Measurements from ENCODE around the gene DBH.

Gene DBH

GRCh38 chr9:133635533-133636531, at the start of gene DBH:
Gene DBH (plus strand): TSS chr9:133636363. CDS start chr9:133636372, 9 bp downstream.
- no peak within 1 kb of the TSS for H2AFZ ChIP-seq (ENCODE audit: low read depth, low read length, severe bottlenecking)
- no peaks in the 10 kb centered on the region for H4K20me1 ChIP-seq (ENCODE audit: low read depth, low read length)
- H3K27me3 ChIP-seq (ENCODE audit: low read length) = no peaks in the 10 kb centered on the region
- no peaks in the 10 kb centered on the region for H3K79me2 ChIP-seq (ENCODE audit: insufficient read depth, low read length)
- no peaks in the 10 kb centered on the region for H3K36me3 ChIP-seq (ENCODE audit: low read length)
- H3K27ac ChIP-seq (ENCODE audit: low read depth, low read length) = no peak within 1 kb of the TSS
- H3K4me3 ChIP-seq (ENCODE audit: insufficient read depth, low read length, poor library complexity, severe bottlenecking) = no peak within 1 kb of the TSS
- no peak within 1 kb of the TSS for H3K9ac ChIP-seq (ENCODE audit: low read length)
- no peaks in the 10 kb centered on the region for H3K9me3 ChIP-seq (ENCODE audit: insufficient read depth, low read length)
- TF ChIP-seq CTCF (IDR thresholded peaks at IDR 0.05; ENCODE audit: insufficient read depth, low read length, poor library complexity, severe bottlenecking) (no peak), EZH2phosphoT487 (conservative IDR thresholded peaks at IDR 0.05; ENCODE audit: low read length) (no peak)
- H3F3A ChIP-seq (ENCODE audit: insufficient read depth) = no peaks in the 10 kb centered on the region
- H3K9me2 ChIP-seq (replicated peaks; ENCODE audit: insufficient read depth, low read length) = no peaks in the 10 kb centered on the region
- H3K4me2 ChIP-seq (ENCODE audit: low read depth, low read length, poor library complexity, severe bottlenecking) = no peak within 1 kb of the TSS

GRCh38 chr9:133587051-133587450, 49.1 kb upstream of the DBH start:
- no peaks in the 10 kb centered on the region; the same call in 1 of the 2 replicates for H3K27me3 ChIP-seq (ENCODE audit: low read length)
- no peaks in the 10 kb centered on the region for H3K36me3 ChIP-seq (ENCODE audit: low read length)
- peaks cover 4% of the 10 kb centered on the region; the same call in 1 of the 2 replicates for H3K9me3 ChIP-seq (ENCODE audit: insufficient read depth, low read length)
- no peak overlapping the region for H3K27ac ChIP-seq (ENCODE audit: low read depth, low read length)
- H2AFZ ChIP-seq (ENCODE audit: low read depth, low read length, severe bottlenecking) = no peak overlapping the region
- H3K79me2 ChIP-seq (ENCODE audit: insufficient read depth, low read length) = no peaks in the 10 kb centered on the region
- H4K20me1 ChIP-seq (ENCODE audit: low read depth, low read length) = no peaks in the 10 kb centered on the region
- TF ChIP-seq CTCF (IDR thresholded peaks at IDR 0.05; ENCODE audit: insufficient read depth, low read length, poor library complexity, severe bottlenecking) = no peak
- peaks cover 4% of the 10 kb centered on the region; the same call in 1 of the 2 replicates for H3F3A ChIP-seq (ENCODE audit: insufficient read depth)
- H3K9ac ChIP-seq (ENCODE audit: low read length) = no peak overlapping the region
- no peak overlapping the region for H3K4me2 ChIP-seq (ENCODE audit: low read depth, low read length, poor library complexity, severe bottlenecking)
- H3K9me2 ChIP-seq (replicated peaks; ENCODE audit: insufficient read depth, low read length) = no peaks in the 10 kb centered on the region
- H3K4me3 ChIP-seq (ENCODE audit: insufficient read depth, low read length, poor library complexity, severe bottlenecking) = no peak overlapping the region

DNA sequence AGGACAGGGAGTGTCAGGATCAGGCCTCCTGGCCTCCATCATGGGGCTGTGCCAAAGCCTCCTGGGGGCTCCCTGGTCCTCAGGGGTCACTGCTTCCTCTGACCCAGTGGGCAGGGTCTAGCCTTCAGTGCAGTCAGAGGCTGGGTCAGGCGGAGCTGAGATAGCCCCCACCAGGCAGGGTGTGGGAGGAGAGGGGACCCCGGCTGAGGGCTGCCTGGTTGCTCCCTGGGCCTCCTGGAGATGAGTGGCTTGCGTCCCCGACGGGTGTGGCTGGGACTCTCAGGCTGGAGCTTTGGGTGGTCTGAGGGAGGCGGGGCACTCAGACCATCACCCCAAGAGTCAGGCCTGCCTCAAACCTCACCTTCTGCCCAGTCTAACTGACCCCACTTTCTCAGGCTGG, 48.7 kb upstream of the DBH start:
- Histone ChIP-seq H3K4me2 (ENCODE audit: low read depth, low read length, poor library complexity, severe bottlenecking) (no peak overlapping the region), H4K20me1 (ENCODE audit: low read depth, low read length) (no peaks in the 10 kb centered on the region), H3F3A (ENCODE audit: insufficient read depth) (peaks cover 4% of the 10 kb centered on the region; the same call in 1 of the 2 replicates), H3K27me3 (ENCODE audit: low read length) (no peaks in the 10 kb centered on the region; the same call in 1 of the 2 replicates), H3K4me3 (ENCODE audit: insufficient read depth, low read length, poor library complexity, severe bottlenecking) (no peak overlapping the region), H3K9me2 (replicated peaks; ENCODE audit: insufficient read depth, low read length) (no peaks in the 10 kb centered on the region), H3K9me3 (ENCODE audit: insufficient read depth, low read length) (peaks cover 4% of the 10 kb centered on the region; the same call in 1 of the 2 replicates), H3K36me3 (ENCODE audit: low read length) (no peaks in the 10 kb centered on the region), H2AFZ (ENCODE audit: low read depth, low read length, severe bottlenecking) (no peak overlapping the region), H3K79me2 (ENCODE audit: insufficient read depth, low read length) (no peaks in the 10 kb centered on the region), H3K9ac (ENCODE audit: low read length) (no peak overlapping the region), H3K27ac (ENCODE audit: low read depth, low read length) (no peak overlapping the region)
- no peak for TF ChIP-seq CTCF (IDR thresholded peaks at IDR 0.05; ENCODE audit: insufficient read depth, low read length, poor library complexity, severe bottlenecking)
- no peak for TF ChIP-seq EZH2phosphoT487 (conservative IDR thresholded peaks at IDR 0.05; ENCODE audit: low read length)
